ENCODE measurements around the gene IFI30. TPM values are rescaled to one million over a fixed set of nuclear protein-coding genes. Genes with fewer than 3 reads are reported as not detected.

The IFI30 gene
- total RNA-seq, 1 experiment from 2014 or later: 23.6 TPM

- Mint-ChIP-seq H3K27me3 (ENCODE audit: low read depth) (no peaks in the 10 kb centered on the region; the same call in 1 of the 2 replicates), H3K4me3 (peak overlapping the region; percentile 84 to 90; a peak in 3 of 5 replicates), H3K36me3 (ENCODE audit: insufficient read depth in 1 of 3, low read depth in 3 of 3) (peaks cover 3 to 13% (median 12%) of the 10 kb centered on the region in 3 experiments; a peak in 6 of 7 replicates), H3K9me3 (no peaks in the 10 kb centered on the region; a peak in 1 of 5 replicates), H3K4me1 (peaks cover 17 to 20% of the 10 kb centered on the region in 2 experiments), H3K27ac (peak overlapping the region; percentile 88 to 96 (median 95); a peak in 3 of 7 replicates)
- H3K27me3 ChIP-seq (ENCODE audit: insufficient read depth, low read length): no peaks in the 10 kb centered on the region
- H2BK12ac ChIP-seq (ENCODE audit: insufficient read length, low read depth, low read length): no peak overlapping the region
- no peak overlapping the region for H3K18ac ChIP-seq (ENCODE audit: insufficient read length, low read depth, low read length)
- H3K4ac ChIP-seq (ENCODE audit: low read depth, low read length): no peak overlapping the region
- peaks cover 6% of the 10 kb centered on the region for H3K79me1 ChIP-seq (ENCODE audit: insufficient read depth, low read depth, low read length, poor library complexity, severe bottlenecking)
- H4K8ac ChIP-seq (replicated peaks; ENCODE audit: insufficient read length, low read depth, low read length): no peak overlapping the region
- peak overlapping the region; percentile 85 for H2AFZ ChIP-seq (ENCODE audit: low read length)
- no peak for DNase-seq
- H3K23me2 ChIP-seq (ENCODE audit: insufficient read length, low read depth, low read length, poor library complexity, severe bottlenecking): peaks cover 8% of the 10 kb centered on the region
- WGBS (ENCODE audit: extremely low coverage, insufficient read length, low lambda C conversion rate): no CpG with 5 or more reads among the region's 5 CpGs
- no peak overlapping the region for H4K5ac ChIP-seq (ENCODE audit: insufficient read length, low read depth, low read length)
- no peak overlapping the region for H2BK15ac ChIP-seq (ENCODE audit: low read depth, low read length)
- H3K14ac ChIP-seq (ENCODE audit: insufficient read depth, low read length): no peak overlapping the region
- no peak overlapping the region for H3K23ac ChIP-seq (ENCODE audit: insufficient read length, low read depth, low read length)
- H3K27ac ChIP-seq (ENCODE audit: insufficient read length, low read depth, low read length): no peak overlapping the region
- peaks cover 2% of the 10 kb centered on the region; the same call in 1 of the 2 replicates for H3K79me2 ChIP-seq (ENCODE audit: insufficient read depth, low read length)
- H2BK120ac ChIP-seq (ENCODE audit: low read depth, low read length, poor library complexity, severe bottlenecking): no peak overlapping the region
- H3T11ph ChIP-seq (ENCODE audit: low read length): no peak overlapping the region
- no peak overlapping the region for H2BK5ac ChIP-seq (ENCODE audit: insufficient read length, low read length)
- no peaks in the 10 kb centered on the region for H3K9me3 ChIP-seq (ENCODE audit: control insufficient read depth, low read depth, low read length)
- no peak overlapping the region for H3K56ac ChIP-seq (ENCODE audit: insufficient read length, low read depth, low read length)
- H3K4me1 ChIP-seq (ENCODE audit: insufficient read depth, low read length): no peaks in the 10 kb centered on the region; the same call in 1 of the 2 replicates
- H3K9ac ChIP-seq (ENCODE audit: extremely low read depth, insufficient read length, low read length): no peak overlapping the region
- peak overlapping the region; percentile 3 for H3K4me2 ChIP-seq (ENCODE audit: insufficient read depth, insufficient read length, low read length)
- TF ChIP-seq CTCF (conservative IDR thresholded peaks at IDR 0.05): no peak
- no peak overlapping the region for H4K91ac ChIP-seq (ENCODE audit: insufficient read length, low read depth, low read length)
- H2AK5ac ChIP-seq (ENCODE audit: insufficient read length, low read length): no peak overlapping the region
- no peaks in the 10 kb centered on the region for H4K20me1 ChIP-seq (ENCODE audit: control insufficient read depth, insufficient read depth, insufficient read length)
- no peak overlapping the region for H2BK20ac ChIP-seq (ENCODE audit: low read depth, low read length, poor library complexity, severe bottlenecking)
Measured at GRCh38 chr19:18191640-18192062, 18.0 kb downstream of the IFI30 start.
